22Rv1 (cell line): ENCODE measurements around the gene CHMP1A.

Source experiments
- ZFX ChIP-seq: fragments of 450-650 bp; IDR thresholded peaks from 2 replicates; pipeline ENCODE4 v1.6.1; 2017; ENCODE audit warnings: antibody characterized with exemption, borderline replicate concordance
- TF ChIP-seq, protein P1 (sequence below): fragments of 450-650 bp; IDR thresholded peaks from 2 replicates; pipeline ENCODE4 v1.5.1; 2017; ENCODE audit warnings: mild to moderate bottlenecking

DNA sequence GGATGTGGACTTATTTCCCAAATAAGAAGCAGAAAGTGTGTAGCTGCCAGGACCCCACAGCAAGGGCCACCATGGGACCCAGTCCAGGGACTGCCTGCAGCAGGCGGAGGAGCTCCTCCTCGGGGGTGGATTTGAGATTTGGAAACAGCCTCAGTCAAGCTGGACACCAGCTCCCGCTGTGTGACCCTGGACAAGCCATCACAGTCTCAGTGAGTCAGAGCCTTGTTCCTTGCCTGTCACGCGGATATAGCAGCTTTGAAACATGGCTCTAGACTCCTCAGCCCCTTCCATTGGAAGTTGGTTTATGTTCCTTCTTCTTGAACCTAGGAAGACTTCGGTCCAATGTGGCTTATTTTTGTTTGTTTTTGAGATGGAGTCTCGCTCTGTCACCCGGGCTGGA lies 56.6 kb downstream of the CHMP1A start:
- TF ChIP-seq, protein P1, sequence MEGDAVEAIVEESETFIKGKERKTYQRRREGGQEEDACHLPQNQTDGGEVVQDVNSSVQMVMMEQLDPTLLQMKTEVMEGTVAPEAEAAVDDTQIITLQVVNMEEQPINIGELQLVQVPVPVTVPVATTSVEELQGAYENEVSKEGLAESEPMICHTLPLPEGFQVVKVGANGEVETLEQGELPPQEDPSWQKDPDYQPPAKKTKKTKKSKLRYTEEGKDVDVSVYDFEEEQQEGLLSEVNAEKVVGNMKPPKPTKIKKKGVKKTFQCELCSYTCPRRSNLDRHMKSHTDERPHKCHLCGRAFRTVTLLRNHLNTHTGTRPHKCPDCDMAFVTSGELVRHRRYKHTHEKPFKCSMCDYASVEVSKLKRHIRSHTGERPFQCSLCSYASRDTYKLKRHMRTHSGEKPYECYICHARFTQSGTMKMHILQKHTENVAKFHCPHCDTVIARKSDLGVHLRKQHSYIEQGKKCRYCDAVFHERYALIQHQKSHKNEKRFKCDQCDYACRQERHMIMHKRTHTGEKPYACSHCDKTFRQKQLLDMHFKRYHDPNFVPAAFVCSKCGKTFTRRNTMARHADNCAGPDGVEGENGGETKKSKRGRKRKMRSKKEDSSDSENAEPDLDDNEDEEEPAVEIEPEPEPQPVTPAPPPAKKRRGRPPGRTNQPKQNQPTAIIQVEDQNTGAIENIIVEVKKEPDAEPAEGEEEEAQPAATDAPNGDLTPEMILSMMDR = no peak
- no peak for TF ChIP-seq ZFX
